ENCODE data around the gene PSMA5. TPM values are rescaled to one million over a fixed set of nuclear protein-coding genes. Genes with fewer than 3 reads are reported as not detected.

PSMA5 gene
- total RNA-seq, 2 experiments from 2014 or later, result 170 to 189 TPM

DNA sequence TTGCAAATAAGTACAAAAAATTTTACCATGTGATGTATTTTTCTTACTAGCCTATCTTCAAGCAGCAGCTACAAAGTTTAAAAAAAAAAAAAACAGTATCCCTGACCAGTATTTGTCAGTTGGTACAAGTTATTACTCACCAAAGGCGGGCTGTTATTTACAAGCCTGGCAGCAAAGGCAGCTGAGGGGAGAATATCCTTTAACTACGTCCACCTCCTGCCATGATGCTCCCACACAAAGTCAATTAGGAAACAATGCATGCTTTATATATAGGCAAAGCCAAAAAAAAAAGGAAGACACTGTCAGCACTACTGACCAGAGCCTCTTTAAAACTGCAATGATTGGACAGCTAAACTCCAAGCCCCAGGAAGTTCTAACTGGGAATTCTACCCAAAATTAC is 13.7 kb downstream of the PSMA5 start:
- Mint-ChIP-seq H3K4me3 (no peak overlapping the region), H3K27me3 (no peaks in the 10 kb centered on the region), H3K9me3 (no peaks in the 10 kb centered on the region), H3K27ac (no peak overlapping the region), H3K4me1 (peaks cover 12% of the 10 kb centered on the region), H3K36me3 (ENCODE audit: low read depth) (peaks cover 84% of the 10 kb centered on the region)
- CTCF ChIA-PET, result interaction anchor here (2.9 kb wide), 1 partner anchor 14 kb away, joined by 12 read pairs; the partner anchor contains the start of gene SORT1
- POLR2A ChIA-PET, result interaction anchor here (1.5 kb wide), 1 partner anchor 13 kb away, joined by 4 read pairs; no protein-coding TSS in a partner anchor
- no peak for DNase-seq

DNA sequence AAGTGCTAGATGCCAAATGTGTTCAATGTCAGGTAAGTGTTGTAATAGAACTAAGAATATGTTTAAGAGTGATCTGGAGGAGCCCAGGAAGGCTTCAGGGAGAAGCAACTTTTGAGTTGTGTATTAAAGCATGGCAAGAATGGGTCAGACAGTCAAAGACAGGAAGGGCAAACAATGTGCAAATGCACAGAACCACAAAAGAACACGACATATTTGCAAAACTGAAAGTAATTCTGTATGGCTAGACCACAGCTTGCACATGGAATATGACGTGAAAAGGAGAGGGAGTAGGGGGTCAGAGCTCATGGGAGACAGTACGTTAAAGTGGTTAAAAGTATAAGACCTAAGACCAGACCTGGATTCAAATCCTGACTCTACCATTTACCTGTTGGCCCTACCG is 21.4 kb downstream of the PSMA5 start:
- ChIA-PET CTCF (interaction anchor here (1.7 kb wide), 2 partner anchors 126 to 127 kb away, joined by 3 to 6 read pairs; no protein-coding TSS in a partner anchor), POLR2A (interaction anchor here (1.0 to 2.8 kb wide), 3 partner anchors 21 to 190 kb away, joined by 3 to 14 read pairs (median 3); partner anchors contain the start of genes PSMA5 and PSRC1)
- Mint-ChIP-seq H3K27me3 (no peaks in the 10 kb centered on the region), H3K4me3 (no peak overlapping the region), H3K4me1 (peaks cover 18% of the 10 kb centered on the region), H3K27ac (peak overlapping the region; percentile 67), H3K9me3 (no peaks in the 10 kb centered on the region), H3K36me3 (ENCODE audit: low read depth) (peaks cover 64% of the 10 kb centered on the region)
- peak; percentile 20 for DNase-seq

DNA sequence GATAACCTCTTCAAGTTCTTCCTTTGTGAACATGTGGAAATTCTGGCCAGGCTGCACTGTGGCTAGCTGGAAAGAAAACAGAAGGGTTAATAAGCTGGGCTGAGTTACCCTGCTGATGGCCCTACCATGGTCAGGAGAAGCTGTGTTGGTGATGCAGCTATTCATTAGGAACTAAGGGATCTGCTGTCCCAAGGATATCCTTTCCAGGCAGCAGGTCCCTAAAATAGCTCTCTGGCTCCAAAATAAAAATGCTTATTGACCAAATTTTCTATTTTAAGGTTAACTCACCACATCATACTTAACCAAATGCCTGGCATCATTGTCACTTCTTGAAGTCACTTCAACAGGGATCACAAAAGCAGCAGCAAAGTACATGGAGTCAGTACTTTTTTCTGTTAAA is 24.2 kb downstream of the PSMA5 start:
- Mint-ChIP-seq H3K36me3 (ENCODE audit: low read depth) (peaks cover 47% of the 10 kb centered on the region), H3K4me1 (peaks cover 27% of the 10 kb centered on the region), H3K27me3 (peaks cover 13% of the 10 kb centered on the region), H3K9me3 (no peaks in the 10 kb centered on the region), H3K27ac (no peak overlapping the region), H3K4me3 (no peak overlapping the region)
- POLR2A ChIA-PET, result interaction anchor here (1.2 kb wide), 2 partner anchors 24 to 119 kb away, joined by 4 to 5 read pairs; partner anchors contain the start of genes PSMA5 and PSRC1
- CTCF ChIA-PET, result interaction anchor here (0.7 to 8.7 kb wide), 6 partner anchors 119 to 208 kb away, joined by 3 to 144 read pairs (median 20); partner anchors contain the start of genes CELSR2 and PSRC1
- no peak for DNase-seq

DNA sequence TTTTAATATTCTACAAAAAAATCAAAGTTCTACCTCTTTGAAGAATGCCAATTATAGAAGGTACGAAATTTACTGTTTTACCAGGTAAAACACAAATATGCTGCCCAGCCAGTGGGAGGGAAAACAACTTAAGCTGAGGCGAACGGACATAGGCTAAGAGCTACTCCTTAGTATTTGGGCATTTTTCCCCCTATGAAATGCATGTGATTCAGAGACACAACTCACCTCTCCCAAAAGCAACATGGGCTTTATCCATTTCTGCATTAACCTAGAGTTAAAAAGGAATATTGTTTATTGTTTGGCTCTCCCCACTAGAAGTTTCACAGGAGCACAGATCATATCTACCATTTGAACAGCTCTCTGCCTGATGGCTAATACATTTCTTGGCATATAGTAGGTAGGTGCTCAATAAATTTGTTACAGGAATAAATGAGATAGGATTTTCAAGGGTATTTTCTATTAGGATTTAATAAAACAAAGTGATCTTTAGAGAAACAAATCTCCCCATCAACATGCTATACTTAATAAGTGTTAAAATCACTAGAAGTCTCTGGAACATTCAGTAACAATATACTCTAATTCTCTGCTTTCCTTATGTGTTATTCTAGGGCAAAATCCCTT is 26.1 kb downstream of the PSMA5 start:
- Mint-ChIP-seq H3K4me3 (no peak overlapping the region), H3K9me3 (no peaks in the 10 kb centered on the region), H3K27me3 (peaks cover 32% of the 10 kb centered on the region), H3K4me1 (peaks cover 22% of the 10 kb centered on the region), H3K36me3 (ENCODE audit: low read depth) (peaks cover 33% of the 10 kb centered on the region), H3K27ac (no peak overlapping the region)
- no peak for DNase-seq
- ChIA-PET POLR2A (interaction anchor here (1.2 to 4.4 kb wide), 4 partner anchors 15 to 123 kb away, joined by 3 to 31 read pairs (median 9); partner anchors contain the start of gene PSMA5), CTCF (interaction anchor here (0.7 to 8.7 kb wide), 10 partner anchors 12 to 300 kb away, joined by 3 to 144 read pairs (median 10); partner anchors contain the start of gene PSRC1)

DNA sequence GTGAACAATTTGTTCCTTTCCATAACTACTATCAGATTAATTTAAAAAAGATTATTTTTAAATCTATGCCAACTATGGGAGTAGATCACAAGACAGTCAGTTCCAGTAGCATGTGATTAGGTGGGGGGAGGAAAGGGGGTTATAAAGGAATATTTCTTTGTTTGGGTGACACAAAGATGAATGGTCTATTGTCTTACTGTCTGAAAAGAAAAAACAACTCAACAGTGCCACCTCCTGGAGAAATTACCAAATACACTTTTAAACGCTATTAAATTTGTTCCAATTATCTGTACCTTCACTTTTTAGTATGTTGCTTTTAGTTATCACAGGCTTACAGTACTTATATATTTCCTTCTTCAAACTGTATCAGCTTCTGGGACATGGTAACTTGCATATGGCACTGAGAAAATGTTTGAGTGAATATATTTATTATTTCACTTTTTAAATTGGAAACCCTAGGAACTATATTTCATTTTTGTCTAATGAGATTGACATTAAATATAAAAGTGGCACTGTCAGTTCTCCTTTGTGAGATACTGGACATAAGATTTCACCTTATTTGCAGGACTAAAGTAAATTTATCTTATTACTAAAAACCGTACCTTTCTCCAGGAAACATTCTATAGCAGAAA is 26.8 kb downstream of the PSMA5 start:
- no peak for DNase-seq
- POLR2A ChIA-PET, result interaction anchor here (1.2 to 4.4 kb wide), 6 partner anchors 9 to 135 kb away, joined by 3 to 31 read pairs (median 10); partner anchors contain the start of genes PSMA5 and PSRC1
- Mint-ChIP-seq H3K4me1 (peaks cover 15% of the 10 kb centered on the region), H3K4me3 (peak overlapping the region; percentile 37), H3K9me3 (no peaks in the 10 kb centered on the region), H3K36me3 (ENCODE audit: low read depth) (peaks cover 27% of the 10 kb centered on the region), H3K27ac (no peak overlapping the region), H3K27me3 (peaks cover 38% of the 10 kb centered on the region)
- CTCF ChIA-PET, result interaction anchor here (0.6 to 8.7 kb wide), 26 partner anchors 10 to 981 kb away, joined by 3 to 144 read pairs (median 4); partner anchors contain the start of gene PSRC1

DNA sequence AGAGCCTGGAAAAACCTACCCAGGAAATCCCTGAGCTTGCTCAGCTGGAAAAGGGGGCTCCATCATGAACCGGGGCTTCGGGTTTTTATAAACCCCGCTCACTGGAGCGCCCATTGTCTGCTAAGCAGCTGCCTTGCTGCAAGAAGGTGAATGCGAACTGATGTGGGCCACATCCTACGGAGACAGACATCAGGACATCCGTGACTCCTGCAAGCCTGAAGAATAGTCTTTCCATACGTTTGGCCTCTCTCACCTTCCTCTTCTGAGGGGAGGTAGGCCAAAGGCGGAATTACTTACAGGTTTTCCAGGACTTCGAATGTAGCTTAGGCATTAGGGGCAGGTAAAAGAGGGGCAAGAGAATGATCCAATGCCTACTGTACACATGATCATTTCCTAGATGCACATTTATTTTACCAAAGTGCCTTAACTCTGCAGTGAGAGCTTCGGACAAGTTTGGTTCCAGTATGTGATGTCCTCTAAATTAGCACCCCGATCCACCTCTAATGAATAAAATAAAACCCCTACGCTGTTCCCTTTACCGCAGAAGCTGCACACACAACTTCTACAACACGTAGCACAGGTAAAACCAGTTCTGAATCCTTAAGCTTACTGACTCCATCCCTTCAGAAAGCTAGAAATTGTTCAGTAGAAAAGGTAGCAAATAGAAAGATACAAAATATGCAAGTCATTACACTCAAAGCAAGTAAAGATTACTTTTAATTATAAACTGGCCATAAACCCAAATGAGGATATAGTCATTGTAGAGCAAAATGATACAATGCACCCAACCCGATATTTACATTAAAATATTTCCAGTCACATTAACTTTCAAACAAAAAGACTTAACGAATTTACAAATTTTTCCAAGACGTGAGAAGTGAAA is 27.7 kb downstream of the PSMA5 start:
- H3K9me3 Mint-ChIP-seq, result no peaks in the 10 kb centered on the region
- CTCF ChIA-PET, result interaction anchor here (0.6 to 8.7 kb wide), 28 partner anchors 9 to 982 kb away, joined by 3 to 144 read pairs (median 4); partner anchors contain the start of gene PSRC1
- peaks cover 21% of the 10 kb centered on the region for H3K36me3 Mint-ChIP-seq (ENCODE audit: low read depth)
- POLR2A ChIA-PET, result interaction anchor here (1.1 to 4.4 kb wide), 10 partner anchors 9 to 184 kb away, joined by 3 to 31 read pairs (median 4); partner anchors contain the start of genes GNAI3, PSMA5 and PSRC1
- no peak overlapping the region for H3K27ac Mint-ChIP-seq
- H3K4me1 Mint-ChIP-seq, result peaks cover 13% of the 10 kb centered on the region
- no peak for DNase-seq
- H3K27me3 Mint-ChIP-seq, result peaks cover 42% of the 10 kb centered on the region
- peak overlapping the region; percentile 72 for H3K4me3 Mint-ChIP-seq

DNA sequence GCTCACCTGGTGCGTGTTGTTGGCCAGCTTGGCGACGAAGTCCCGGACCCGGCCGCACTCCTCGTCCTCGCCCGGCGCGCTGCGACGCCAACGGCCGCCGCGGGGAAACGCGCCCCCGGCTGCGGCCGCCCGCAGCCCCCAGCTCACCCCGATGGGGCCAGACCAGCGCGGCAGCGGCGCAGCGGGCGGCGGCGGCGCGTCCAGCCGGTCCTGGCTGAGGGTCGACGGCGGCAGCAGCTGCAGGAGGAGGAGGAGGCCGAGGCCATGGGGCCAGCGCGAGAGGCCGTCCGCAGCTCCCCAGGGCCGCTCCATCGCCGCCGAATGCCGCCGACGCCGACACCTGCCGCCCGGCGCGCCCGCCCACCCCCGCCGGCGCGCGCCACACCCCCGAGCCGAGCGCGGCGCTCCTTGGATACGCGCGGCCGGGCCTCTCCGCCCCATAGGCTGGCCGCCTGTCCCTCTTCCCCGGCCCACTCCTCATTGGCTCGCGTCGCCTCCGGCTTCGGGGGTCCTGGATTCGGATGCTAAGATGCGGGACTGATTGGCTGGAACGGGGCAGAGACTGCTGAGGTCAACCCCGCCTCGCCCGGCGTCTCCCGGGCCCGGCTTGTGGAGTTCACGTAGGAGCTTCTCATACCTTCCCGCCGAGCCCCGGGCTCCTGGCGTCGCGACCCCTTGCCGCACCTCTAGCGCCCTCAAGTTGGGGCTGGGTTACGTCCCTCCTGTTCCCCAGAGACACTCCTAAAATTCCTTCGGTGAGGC is 28.5 kb downstream of the PSMA5 start, which contains the start of gene SORT1:
Gene SORT1 (minus strand): TSS at position 338 of the 762 bp plus-strand sequence. CDS start 26 bp downstream, at position 312.
- Mint-ChIP-seq H3K36me3 (ENCODE audit: low read depth) (peaks cover 19% of the 10 kb centered on the region), H3K4me3 (peak within 1 kb of the TSS; percentile 72), H3K4me1 (peaks cover 14% of the 10 kb centered on the region), H3K9me3 (no peaks in the 10 kb centered on the region), H3K27me3 (peaks cover 42% of the 10 kb centered on the region), H3K27ac (no peak within 1 kb of the TSS)
- peak; percentile 55 for DNase-seq
- ChIA-PET POLR2A (interaction anchor here (0.8 to 4.4 kb wide), 10 partner anchors 8 to 183 kb away, joined by 3 to 31 read pairs (median 4); partner anchors contain the start of genes GNAI3, PSMA5 and PSRC1), CTCF (interaction anchor here (0.7 to 8.7 kb wide), 18 partner anchors 8 to 151 kb away, joined by 3 to 144 read pairs (median 6); partner anchors contain the start of gene PSRC1)

DNA sequence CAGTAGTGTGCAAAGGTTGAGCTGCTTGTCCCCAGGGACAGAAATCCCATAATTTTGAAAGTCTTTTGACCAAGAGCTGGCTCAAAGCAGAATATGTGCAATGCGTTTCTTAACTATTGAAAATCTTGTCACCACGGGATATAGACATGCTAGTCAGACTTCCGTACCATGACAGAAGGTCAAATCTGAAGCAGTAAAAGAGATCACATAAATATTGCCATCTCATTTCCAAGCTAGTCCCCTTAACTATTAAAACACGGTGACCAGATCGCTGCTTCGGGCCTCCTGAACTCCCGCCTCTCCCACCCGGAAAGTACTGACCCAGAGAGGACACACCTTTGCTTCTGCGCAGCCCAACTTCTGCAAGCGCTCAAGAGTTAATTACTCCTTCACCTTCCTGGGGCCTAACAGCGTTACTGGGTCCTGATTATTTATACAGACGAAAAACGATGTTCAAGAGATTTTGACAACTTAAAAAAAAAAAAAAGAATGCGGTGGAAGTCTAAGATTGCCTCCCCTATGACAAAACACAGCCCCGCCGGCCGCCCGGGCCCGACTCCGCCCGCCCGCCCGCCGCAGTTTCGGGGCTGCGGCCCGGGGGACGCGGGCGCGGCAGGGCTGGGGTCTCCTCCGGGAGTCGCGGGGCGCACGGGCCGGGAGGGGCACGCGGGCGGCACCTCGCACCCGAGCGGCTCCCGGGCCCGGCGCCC is 29.2 kb downstream of the PSMA5 start:
- Mint-ChIP-seq H3K36me3 (ENCODE audit: low read depth) (peaks cover 16% of the 10 kb centered on the region), H3K27ac (no peak overlapping the region), H3K4me3 (peak overlapping the region; percentile 71), H3K27me3 (peaks cover 50% of the 10 kb centered on the region), H3K9me3 (no peaks in the 10 kb centered on the region), H3K4me1 (peaks cover 20% of the 10 kb centered on the region)
- POLR2A ChIA-PET, result interaction anchor here (0.8 to 4.4 kb wide), 4 partner anchors 29 to 152 kb away, joined by 3 to 31 read pairs (median 10); partner anchors contain the start of genes GNAI3 and PSMA5
- DNase-seq, result no peak
- CTCF ChIA-PET, result interaction anchor here (1.2 to 8.7 kb wide), 5 partner anchors 18 to 136 kb away, joined by 4 to 144 read pairs (median 7); partner anchors contain the start of gene PSRC1

DNA sequence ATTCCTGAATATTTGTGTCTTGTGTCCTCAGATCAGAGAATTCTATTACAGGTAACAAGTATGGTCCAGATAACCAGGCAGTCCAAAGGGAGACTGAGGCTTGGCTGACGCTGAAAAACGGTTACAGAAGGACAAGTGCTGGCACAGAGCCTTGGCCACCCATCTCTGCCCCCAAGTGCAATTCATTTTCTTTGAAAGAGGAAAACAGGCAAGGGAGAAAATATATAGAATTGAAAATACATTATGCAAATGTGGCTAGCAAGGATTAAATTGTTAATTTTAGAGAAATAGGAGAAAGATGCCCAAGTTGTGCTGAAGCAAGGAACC is 29.8 kb downstream of the PSMA5 start:
- Mint-ChIP-seq H3K27me3 (peaks cover 53% of the 10 kb centered on the region), H3K9me3 (no peaks in the 10 kb centered on the region), H3K4me3 (peak overlapping the region; percentile 6), H3K36me3 (ENCODE audit: low read depth) (peaks cover 14% of the 10 kb centered on the region), H3K27ac (no peak overlapping the region), H3K4me1 (peaks cover 22% of the 10 kb centered on the region)
- CTCF ChIA-PET, result interaction anchor here (1.2 to 8.7 kb wide), 4 partner anchors 17 to 132 kb away, joined by 4 to 144 read pairs (median 6); partner anchors contain the start of gene PSRC1
- no peak for DNase-seq
- POLR2A ChIA-PET, result interaction anchor here (0.8 to 0.9 kb wide), 2 partner anchors 28 to 29 kb away, joined by 3 to 4 read pairs; no protein-coding TSS in a partner anchor

DNA sequence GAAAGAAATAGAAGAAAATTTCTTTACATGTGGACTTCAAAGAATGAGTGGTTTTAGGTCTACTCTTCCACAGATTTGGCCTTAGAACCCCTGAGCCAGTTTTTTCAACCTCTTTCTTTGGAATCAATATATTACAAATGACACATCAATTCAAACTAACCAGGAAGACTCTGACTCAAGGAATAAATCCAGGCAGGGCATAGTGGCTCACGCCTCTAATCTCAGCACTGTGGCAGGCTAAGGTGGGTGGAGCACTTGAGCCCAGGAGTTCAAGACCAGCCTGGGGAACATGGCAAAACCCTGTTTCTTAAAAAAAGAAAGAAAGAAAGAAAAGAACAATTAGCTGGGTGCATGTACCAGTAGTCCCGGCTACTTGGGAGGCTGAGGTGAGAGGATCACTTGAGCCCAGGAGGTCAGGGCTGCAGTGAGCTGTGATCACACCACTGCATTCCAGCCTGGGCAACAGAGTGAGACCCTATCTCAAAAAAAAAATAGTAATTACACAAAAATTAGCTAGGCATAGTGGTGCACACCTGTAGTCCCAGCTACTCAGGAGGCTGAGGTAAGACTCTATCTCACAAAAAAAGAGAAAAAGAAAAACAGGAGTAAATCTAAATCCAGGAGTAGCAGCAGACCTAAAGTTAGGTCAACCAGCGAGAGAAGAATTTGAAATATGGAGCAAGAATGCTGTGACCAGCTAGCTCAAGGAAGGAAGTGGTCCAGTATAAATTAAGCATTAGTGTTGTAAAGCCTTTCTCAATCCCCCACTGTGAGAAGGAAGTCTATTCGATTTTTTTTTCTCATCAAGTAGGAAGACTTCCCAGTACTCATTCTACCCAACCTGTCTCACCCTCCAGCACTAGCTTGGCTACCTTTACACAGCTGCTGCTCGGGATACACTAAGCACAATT is 30.4 kb downstream of the PSMA5 start:
- POLR2A ChIA-PET, result interaction anchor here (0.8 to 0.9 kb wide), 2 partner anchors 29 to 30 kb away, joined by 3 to 4 read pairs; no protein-coding TSS in a partner anchor
- Mint-ChIP-seq H3K4me3 (no peak overlapping the region), H3K9me3 (no peaks in the 10 kb centered on the region), H3K27me3 (peaks cover 55% of the 10 kb centered on the region), H3K4me1 (peaks cover 25% of the 10 kb centered on the region), H3K27ac (no peak overlapping the region), H3K36me3 (ENCODE audit: low read depth) (peaks cover 10% of the 10 kb centered on the region)
- no peak for DNase-seq
- CTCF ChIA-PET, result interaction anchor here (0.8 to 8.7 kb wide), 5 partner anchors 17 to 137 kb away, joined by 3 to 144 read pairs (median 4); partner anchors contain the start of gene PSRC1

Measured in activated CD4-positive, alpha-beta memory T cell treated with anti-CD3 and anti-CD28 coated beads, Interleukin-2, amount 10 ng/mL, durations not matched to agents 7 days and 5 days (primary cell).